ENCODE results near the gene NCOA1.

- TF ChIP-seq EP300 (IDR thresholded peaks at IDR 0.05) (no peak), CTCF (IDR thresholded peaks at IDR 0.05) (no peak), POLR2A (IDR thresholded peaks at IDR 0.05) (no peak), POLR2AphosphoS5 (IDR thresholded peaks at IDR 0.05) (no peak)
These were observed 10.8 kb downstream of the NCOA1 start for GRCh38 chr2:24501813-24502212.

Measured in gastroesophageal sphincter (tissue), 3 donors.